GM21423 (cell line): ENCODE measurements around the gene TPRKB.
"Not testable (repeated sequence)": the region's sequence is repeated elsewhere in the genome, so short reads cannot be mapped to it uniquely, and the experiment has no call there.

Experiments
- ATAC-seq: cut with Tn5 transposase; IDR thresholded peaks from one replicate; pipeline ENCODE4 v1.9.1; 2021; ENCODE audit warnings: mild to moderate bottlenecking, moderate library complexity; ENCODE audit not compliant: unreplicated experiment

Gene TPRKB

DNA sequence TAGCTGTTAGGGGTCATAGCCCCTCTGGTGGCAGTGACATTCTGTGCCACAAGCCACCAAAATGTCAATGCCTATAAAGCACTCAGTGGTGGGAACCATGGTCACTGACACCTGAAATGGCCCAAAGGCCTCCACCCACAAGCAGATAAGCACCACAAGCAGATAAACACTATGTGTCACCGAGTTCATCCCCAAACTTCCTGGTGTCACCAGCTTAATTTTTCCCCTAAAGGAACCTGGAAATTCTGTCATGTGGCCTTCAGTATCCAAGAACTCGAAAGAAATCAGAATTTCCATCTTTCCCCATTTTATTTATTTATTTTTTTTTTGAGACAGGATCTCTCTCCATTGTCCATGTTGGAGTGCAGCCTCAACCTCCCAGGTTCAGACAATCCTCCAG lies 3.6 kb upstream of the TPRKB start:
- ATAC-seq, result no peak

DNA sequence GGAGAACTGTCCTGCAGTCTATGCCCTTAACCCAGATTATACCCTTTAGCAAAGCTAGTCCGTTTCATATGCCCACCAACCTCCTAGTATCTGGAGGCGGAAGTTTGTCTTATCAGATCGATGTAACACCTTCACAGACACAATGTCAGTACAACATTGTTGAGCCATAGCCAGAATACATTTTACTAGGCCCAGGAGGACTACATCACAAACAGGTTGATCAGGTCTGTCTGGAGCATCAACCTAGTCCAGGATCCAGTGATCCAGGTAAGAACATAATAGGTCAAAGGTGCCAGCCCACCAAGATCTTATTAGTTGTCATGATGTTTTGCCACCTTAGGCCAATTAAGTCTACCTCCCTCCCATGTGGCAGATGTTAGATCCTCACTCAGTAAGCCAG lies 2.0 kb upstream of the TPRKB start:
- no peak for ATAC-seq

DNA sequence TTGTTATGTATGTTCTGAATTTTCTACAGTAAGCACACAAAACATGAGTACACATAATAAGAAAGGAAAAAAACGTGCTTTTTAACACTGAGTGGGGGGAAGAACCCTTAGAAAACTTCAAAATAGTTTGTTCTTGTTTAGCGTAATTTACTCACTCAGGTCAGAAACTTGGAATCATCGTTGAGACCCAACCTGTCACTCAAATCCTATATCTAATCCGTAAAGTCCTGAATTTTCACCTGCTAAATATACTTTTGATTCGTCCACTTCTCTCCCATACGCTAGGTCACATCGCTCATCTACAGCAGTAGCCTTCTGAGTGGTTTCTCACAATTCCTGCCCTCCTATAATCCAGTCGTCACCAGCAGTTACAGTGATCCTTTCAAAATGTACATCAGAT lies 767 bp downstream of the TPRKB start:
- no peak for ATAC-seq

- no peak for ATAC-seq
These were observed 6.3 kb downstream of the TPRKB start for GRCh38 chr2:73730810-73731209.

DNA sequence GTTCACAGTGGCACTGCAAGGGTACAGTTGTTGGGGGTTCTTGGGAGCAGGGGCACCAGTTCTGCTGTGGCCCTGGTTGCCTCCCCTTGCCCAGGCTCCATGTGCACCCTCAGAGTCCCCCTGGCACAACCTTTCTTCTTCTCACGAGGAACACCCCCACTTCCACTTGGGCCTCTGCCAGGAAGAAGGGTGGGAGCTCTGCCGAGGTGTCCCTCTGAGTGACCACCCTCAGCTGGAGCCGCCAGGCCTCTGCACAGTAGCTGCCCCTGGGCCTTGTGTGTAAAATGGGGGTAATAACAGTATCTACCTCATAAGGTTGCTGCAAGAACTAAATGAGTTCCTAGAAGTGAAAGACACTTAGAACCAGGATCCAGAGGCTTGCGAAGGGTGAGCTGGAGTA lies 8.4 kb downstream of the TPRKB start:
- no peak for ATAC-seq

- no peak for ATAC-seq
These were observed 9.1 kb downstream of the TPRKB start for GRCh38 chr2:73728043-73728442.

DNA sequence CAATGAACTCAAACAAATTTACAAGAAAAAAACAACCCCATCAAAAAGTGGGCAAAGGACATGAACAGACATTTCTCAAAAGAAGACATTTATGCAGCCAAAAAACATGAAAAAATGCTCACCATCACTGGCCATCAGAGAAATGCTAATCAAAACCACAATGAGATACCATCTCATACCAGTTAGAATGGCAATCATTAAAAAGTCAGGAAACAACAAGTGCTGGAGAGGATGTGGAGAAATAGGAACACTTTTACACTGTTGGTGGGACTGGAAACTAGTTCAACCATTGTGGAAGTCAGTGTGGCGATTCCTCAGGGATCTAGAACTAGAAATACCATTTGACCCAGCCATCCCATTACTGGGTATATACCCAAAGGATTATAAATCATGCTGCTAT lies 10.5 kb downstream of the TPRKB start:
- ATAC-seq, result not testable (repeated sequence)

DNA sequence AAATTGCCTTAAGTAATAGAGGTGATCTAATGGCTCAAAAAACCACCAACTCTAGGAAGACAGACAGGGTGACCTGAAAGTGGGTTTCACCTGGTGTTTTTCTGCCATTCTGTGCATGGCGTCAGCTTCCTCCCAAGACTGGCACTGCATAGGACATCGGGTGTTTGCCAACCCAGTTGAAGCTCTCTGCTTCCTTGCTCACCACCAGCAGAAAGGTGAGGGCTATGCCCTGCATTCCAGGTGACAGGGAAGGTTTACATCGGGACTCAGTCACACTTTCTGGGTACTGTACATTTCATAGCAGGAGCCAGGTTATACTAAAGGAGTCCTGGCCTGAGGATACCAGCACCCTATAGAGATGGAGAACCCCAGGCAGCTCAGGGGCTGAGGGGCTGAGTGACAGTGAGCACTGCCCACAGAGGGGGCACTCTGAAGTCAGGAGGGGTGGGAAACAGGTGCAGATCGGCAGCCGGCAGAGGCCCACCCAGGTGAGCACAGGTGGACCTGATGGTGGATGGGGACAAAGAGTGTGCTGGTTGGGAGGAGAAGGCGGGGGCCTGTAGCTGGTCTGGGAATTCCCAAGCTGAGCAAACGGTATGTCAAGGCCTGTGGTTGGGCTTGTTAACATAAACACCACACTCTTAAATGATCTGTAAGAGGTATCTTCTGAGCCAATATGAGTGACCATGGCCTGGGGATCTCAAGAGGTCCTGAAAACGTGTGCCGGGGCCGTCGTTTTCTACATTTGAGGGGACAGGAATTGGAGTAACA lies 18.1 kb downstream of the TPRKB start:
- ATAC-seq, result no peak

GRCh38 chr2:73718421-73718820 lies 18.7 kb downstream of the TPRKB start:
- no peak for ATAC-seq

- ATAC-seq, result not testable (repeated sequence)
These were observed 19.4 kb downstream of the TPRKB start for GRCh38 chr2:73717695-73718094.

DNA sequence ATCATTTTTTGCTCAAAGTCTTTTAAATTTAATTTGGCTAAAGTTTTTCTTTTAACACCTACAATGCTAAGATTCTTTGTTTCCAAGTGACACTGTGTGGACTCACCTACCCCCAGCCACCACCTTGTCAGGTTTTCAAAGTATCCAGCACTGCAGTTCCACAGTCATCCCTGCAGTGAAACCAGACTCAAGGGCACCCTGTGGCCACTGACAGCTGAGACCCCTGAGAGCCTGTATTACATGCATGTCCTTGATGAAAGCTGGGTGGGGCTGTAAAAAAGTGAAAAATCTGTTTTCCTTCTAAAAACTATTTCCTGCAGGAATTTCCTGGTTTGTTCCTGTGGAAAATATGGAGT lies 19.9 kb downstream of the TPRKB start:
- ATAC-seq, result no peak

GRCh38 chr2:73716543-73717250 lies 20.4 kb downstream of the TPRKB start:
- ATAC-seq, result no peak

- ATAC-seq, result no peak
These were observed 23.1 kb downstream of the TPRKB start for GRCh38 chr2:73714091-73714490.

GRCh38 chr2:73708527-73708926 lies 28.6 kb downstream of the TPRKB start:
- no peak for ATAC-seq

GRCh38 chr2:73707636-73708035 lies 29.5 kb downstream of the TPRKB start:
- ATAC-seq, result no peak

DNA sequence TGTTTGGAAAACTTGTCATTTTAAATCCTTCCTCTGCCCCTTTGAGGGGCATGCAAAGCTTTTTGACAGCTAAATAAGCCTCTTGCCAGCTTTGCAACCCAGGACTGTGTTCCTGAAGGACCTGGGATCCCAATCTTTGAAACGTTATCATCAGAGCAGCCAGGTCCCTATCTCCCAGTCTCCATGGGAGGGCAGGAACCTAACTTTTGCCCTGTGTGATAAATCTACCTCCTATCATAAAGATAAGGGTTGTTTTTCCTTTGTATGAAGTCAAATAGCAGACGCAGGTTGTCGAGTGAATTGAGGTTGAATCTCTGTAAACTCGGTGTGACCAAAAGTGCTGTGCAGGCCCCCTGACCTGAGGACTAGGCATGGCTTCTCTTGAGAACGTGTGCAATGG lies 30.1 kb downstream of the TPRKB start:
- no peak for ATAC-seq

- no peak for ATAC-seq
These were observed 32.1 kb downstream of the TPRKB start for GRCh38 chr2:73705091-73705490.

- ATAC-seq, result no peak
These were observed 32.9 kb downstream of the TPRKB start for GRCh38 chr2:73704285-73704684.

DNA sequence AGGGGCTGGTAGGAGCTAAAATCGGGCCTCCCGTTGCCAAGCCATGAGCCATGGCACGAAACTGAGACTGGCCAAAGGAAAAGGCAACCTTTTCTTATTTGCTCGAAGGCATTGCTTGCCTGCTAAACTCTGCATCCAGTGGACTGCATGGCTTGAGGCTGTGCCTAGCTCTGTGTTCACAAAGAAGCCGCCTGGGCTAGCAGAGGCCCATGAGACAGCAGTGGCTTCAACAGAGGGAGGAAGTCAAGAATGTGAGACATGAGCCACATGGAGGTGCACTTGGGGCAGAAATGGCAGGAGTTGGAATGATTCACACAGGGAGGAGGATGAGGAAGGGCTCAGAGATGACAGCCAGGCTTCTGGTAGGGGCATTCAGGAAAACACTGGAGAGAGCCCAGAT lies 33.5 kb downstream of the TPRKB start:
- no peak for ATAC-seq

DNA sequence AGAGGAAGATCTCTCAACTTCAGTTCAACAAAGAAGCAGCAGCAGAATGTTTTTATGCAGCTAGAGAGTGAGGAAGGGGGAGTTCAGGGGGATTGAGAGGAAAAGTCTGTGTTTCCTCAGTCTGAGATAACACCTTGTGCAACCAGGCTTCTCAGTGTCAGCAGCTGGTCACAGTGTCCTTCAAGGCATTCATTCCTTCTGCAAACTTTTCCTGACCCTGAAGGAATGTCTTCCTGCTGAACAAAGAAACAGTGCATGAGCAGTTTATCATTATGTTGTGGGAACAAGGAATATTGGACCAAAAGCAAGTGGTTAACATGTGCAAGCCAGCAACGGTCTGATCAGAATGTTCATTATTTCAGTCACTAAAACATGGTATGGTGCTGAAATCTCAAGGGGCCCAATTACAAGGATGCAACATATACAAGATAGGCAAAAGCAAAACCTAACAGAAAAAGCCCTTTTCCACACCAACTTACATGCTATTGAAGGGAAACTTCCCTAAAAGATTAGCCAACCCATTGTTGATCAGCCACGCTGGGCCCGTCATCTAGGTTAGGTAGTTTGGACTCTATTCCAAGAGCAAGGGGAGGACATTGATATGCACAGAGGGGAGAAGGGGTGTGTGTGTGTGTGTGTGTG lies 34.2 kb downstream of the TPRKB start:
- not testable (repeated sequence) for ATAC-seq

GRCh38 chr2:73701968-73702665 lies 35.0 kb downstream of the TPRKB start:
- no peak for ATAC-seq

DNA sequence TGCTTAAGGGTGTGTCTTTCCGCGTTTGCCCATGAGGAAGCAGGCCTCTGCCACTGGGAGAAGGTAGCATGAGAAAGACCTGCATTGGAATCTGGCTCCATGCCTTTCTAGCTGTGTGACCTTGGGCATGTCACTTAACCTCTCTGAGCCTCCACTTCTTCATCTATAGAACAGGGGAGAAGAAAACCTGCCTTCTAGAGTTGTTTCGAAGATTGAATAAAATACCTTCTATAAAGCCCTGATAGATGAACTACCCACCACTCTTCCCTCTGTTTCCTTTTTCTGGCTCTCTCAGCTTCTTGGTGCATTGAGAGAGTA lies 35.7 kb downstream of the TPRKB start:
- ATAC-seq, result not testable (repeated sequence)
